ENCODE measurements around the gene THYN1.

Gene THYN1

GRCh38 chr11:134207538-134208239 is 45.5 kb downstream of the THYN1 start:
- DNase-seq, result peak; percentile 75

- DNase-seq, result no peak
These were observed 47.0 kb downstream of the THYN1 start for GRCh38 chr11:134206185-134206584.

GRCh38 chr11:134205729-134206128 is 47.4 kb downstream of the THYN1 start:
- no peak for DNase-seq

DNA sequence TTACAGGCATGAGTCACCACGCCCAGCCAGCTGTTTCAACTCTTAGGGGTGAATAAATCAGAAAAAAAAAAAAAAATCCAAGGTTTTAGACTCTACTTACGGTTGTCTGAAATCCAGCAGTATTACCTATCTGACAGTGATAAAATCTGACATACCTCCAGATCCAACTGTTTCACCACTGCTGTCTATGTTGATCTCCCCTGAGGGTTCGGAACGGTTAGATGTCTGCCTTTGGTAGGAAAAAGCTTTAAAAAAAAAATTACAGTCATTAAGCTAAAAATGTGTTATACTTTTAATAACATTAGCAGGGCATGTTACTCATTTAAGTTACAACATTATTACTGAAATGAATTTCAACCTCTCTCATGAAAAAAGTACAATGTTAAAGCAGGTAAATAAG is 50.5 kb downstream of the THYN1 start:
- DNase-seq, result no peak

GRCh38 chr11:134200688-134201087 is 52.5 kb downstream of the THYN1 start:
- no peak for DNase-seq

GRCh38 chr11:134199531-134199930 is 53.6 kb downstream of the THYN1 start:
- no peak for DNase-seq

All from CD4-positive, alpha-beta T cell treated with Interleukin-21 for 1 hour (primary cell).